Prostate gland (tissue), 2 donors: ENCODE results near the gene KLHL29.

Experiments used
- POLR2AphosphoS5 ChIP-seq: sonication (generic); formaldehyde crosslinking; IDR thresholded peaks from one replicate; pipeline ENCODE4 v1.6.1; 2017; ENCODE audit warnings: antibody characterized with exemption
- TF ChIP-seq, protein P1 (sequence below), 4 experiments: fragments of 200-600 bp in 2 of 4; fragments of 450-650 bp in 2 of 4; sonication (generic) in 2 of 4; IDR thresholded peaks; 1 replicate in 3 of 4; 2 replicates in 1 of 4; pipeline ENCODE4 v1.5.1; 2016 to 2019; ENCODE audit warnings: antibody characterized with exemption in 4 of 4, mild to moderate bottlenecking in 2 of 4, moderate library complexity in 2 of 4

- TF ChIP-seq, protein P1, sequence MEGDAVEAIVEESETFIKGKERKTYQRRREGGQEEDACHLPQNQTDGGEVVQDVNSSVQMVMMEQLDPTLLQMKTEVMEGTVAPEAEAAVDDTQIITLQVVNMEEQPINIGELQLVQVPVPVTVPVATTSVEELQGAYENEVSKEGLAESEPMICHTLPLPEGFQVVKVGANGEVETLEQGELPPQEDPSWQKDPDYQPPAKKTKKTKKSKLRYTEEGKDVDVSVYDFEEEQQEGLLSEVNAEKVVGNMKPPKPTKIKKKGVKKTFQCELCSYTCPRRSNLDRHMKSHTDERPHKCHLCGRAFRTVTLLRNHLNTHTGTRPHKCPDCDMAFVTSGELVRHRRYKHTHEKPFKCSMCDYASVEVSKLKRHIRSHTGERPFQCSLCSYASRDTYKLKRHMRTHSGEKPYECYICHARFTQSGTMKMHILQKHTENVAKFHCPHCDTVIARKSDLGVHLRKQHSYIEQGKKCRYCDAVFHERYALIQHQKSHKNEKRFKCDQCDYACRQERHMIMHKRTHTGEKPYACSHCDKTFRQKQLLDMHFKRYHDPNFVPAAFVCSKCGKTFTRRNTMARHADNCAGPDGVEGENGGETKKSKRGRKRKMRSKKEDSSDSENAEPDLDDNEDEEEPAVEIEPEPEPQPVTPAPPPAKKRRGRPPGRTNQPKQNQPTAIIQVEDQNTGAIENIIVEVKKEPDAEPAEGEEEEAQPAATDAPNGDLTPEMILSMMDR (IDR thresholded peaks at IDR 0.05), result no peak
- TF ChIP-seq POLR2AphosphoS5, result peak; percentile 86
Observed at GRCh38 chr2:23513245-23513871, 128.4 kb downstream of the KLHL29 start.
